H9 (cell line): Measurements from ENCODE around the gene KLKB1. TPM values are rescaled to one million over a fixed set of nuclear protein-coding genes. Genes with fewer than 3 reads are reported as not detected.
A peak's percentile ranks its signal among the peaks of the same experiment; 100 is the strongest.

Source experiments
- DNase-seq: peaks from one replicate; pipeline ENCODE4 v3.0.0-alpha.2; 2017
- H2AFZ ChIP-seq: one replicate; pipeline ENCODE4 v1.6.1; 2013; ENCODE audit warnings: mild to moderate bottlenecking, low read length, control low read depth, moderate library complexity
- H2AK5ac ChIP-seq: 2 replicates; pipeline ENCODE4 v1.6.1; 2013; ENCODE audit warnings: low read length, control low read depth, mixed read lengths; ENCODE audit not compliant: insufficient read length
- H2BK120ac ChIP-seq: one replicate; pipeline ENCODE4 v1.6.1; 2013; ENCODE audit warnings: low read depth, mild to moderate bottlenecking, low read length, control low read depth, inconsistent platforms; ENCODE audit not compliant: poor library complexity, severe bottlenecking
- H2BK12ac ChIP-seq: 2 replicates; pipeline ENCODE4 v1.6.1; 2013; ENCODE audit warnings: low read length, control low read depth, mixed read lengths, low read depth; ENCODE audit not compliant: insufficient read length
- H2BK15ac ChIP-seq: 2 replicates; pipeline ENCODE4 v1.6.1; 2013; ENCODE audit warnings: low read depth, low read length, control low read depth
- H2BK20ac ChIP-seq: one replicate; pipeline ENCODE4 v1.6.1; 2013; ENCODE audit warnings: low read depth, mild to moderate bottlenecking, low read length, control low read depth, inconsistent platforms; ENCODE audit not compliant: poor library complexity, severe bottlenecking
- H2BK5ac ChIP-seq: 2 replicates; pipeline ENCODE4 v1.6.1; 2013; ENCODE audit warnings: low read length, control low read depth, mixed read lengths; ENCODE audit not compliant: insufficient read length
- H3K14ac ChIP-seq: 2 replicates; pipeline ENCODE4 v1.6.1; 2013; ENCODE audit warnings: low read length, control low read depth; ENCODE audit not compliant: insufficient read depth
- H3K18ac ChIP-seq: 2 replicates; pipeline ENCODE4 v1.6.1; 2013; ENCODE audit warnings: low read depth, mild to moderate bottlenecking, mixed read lengths, low read length, control low read depth; ENCODE audit not compliant: insufficient read length
- H3K23ac ChIP-seq: 2 replicates; pipeline ENCODE4 v1.6.1; 2013; ENCODE audit warnings: low read length, control low read depth, mixed read lengths, low read depth; ENCODE audit not compliant: insufficient read length
- H3K23me2 ChIP-seq: 2 replicates; pipeline ENCODE4 v1.6.1; 2013; ENCODE audit warnings: low read depth, mild to moderate bottlenecking, mixed read lengths, low read length, control low read depth; ENCODE audit not compliant: insufficient read length, poor library complexity, severe bottlenecking
- H3K27ac ChIP-seq: 2 replicates; pipeline ENCODE4 v1.5.1; 2013; ENCODE audit warnings: low read length, control low read depth, mixed read lengths, low read depth; ENCODE audit not compliant: insufficient read length
- H3K27me3 ChIP-seq: 2 replicates; pipeline ENCODE4 v1.6.1; 2013; ENCODE audit warnings: low read length, control low read depth, inconsistent platforms; ENCODE audit not compliant: insufficient read depth
- H3K4ac ChIP-seq: 2 replicates; pipeline ENCODE4 v1.6.1; 2013; ENCODE audit warnings: low read depth, mild to moderate bottlenecking, control low read depth, inconsistent platforms, low read length, moderate library complexity
- H3K4me1 ChIP-seq: 2 replicates; pipeline ENCODE4 v1.6.1; 2013; ENCODE audit warnings: low read length, control low read depth, inconsistent platforms; ENCODE audit not compliant: insufficient read depth
- H3K4me2 ChIP-seq: 2 replicates; pipeline ENCODE4 v1.6.1; 2013; ENCODE audit warnings: low read length, control low read depth, mixed read lengths; ENCODE audit not compliant: insufficient read length, insufficient read depth
- H3K56ac ChIP-seq: 2 replicates; pipeline ENCODE4 v1.6.1; 2013; ENCODE audit warnings: low read depth, mild to moderate bottlenecking, mixed read lengths, low read length, control low read depth; ENCODE audit not compliant: insufficient read length
- H3K79me1 ChIP-seq: 2 replicates; pipeline ENCODE4 v1.6.1; 2013; ENCODE audit warnings: low read depth, mild to moderate bottlenecking, moderate library complexity, low read length, control low read depth, inconsistent platforms; ENCODE audit not compliant: insufficient read depth, poor library complexity, severe bottlenecking
- H3K79me2 ChIP-seq: 2 replicates; pipeline ENCODE4 v1.6.1; 2013; ENCODE audit warnings: low read length, control low read depth, inconsistent platforms; ENCODE audit not compliant: insufficient read depth
- H3K9ac ChIP-seq: 2 replicates; pipeline ENCODE4 v1.6.1; 2013; ENCODE audit warnings: low read length, control low read depth, mixed read lengths; ENCODE audit not compliant: insufficient read length; ENCODE audit errors: extremely low read depth
- H3K9me3 ChIP-seq: one replicate; pipeline ENCODE4 v1.6.1; 2013; ENCODE audit warnings: low read depth, low read length, inconsistent platforms; ENCODE audit not compliant: control insufficient read depth
- H3T11ph ChIP-seq: one replicate; pipeline ENCODE4 v1.6.1; 2013; ENCODE audit warnings: mild to moderate bottlenecking, low read length, control low read depth, inconsistent platforms
- H4K20me1 ChIP-seq: one replicate; pipeline ENCODE4 v1.6.1; 2013; ENCODE audit not compliant: control insufficient read depth, insufficient read length, insufficient read depth
- H4K5ac ChIP-seq: 2 replicates; pipeline ENCODE4 v1.6.1; 2013; ENCODE audit warnings: low read depth, mild to moderate bottlenecking, mixed read lengths, low read length, control low read depth; ENCODE audit not compliant: insufficient read length
- H4K8ac ChIP-seq: replicated peaks from 2 replicates; pipeline ENCODE4 v1.6.1; 2013; ENCODE audit warnings: low read length, control low read depth, mixed read lengths, low read depth; ENCODE audit not compliant: insufficient read length
- H4K91ac ChIP-seq: 2 replicates; pipeline ENCODE4 v1.6.1; 2013; ENCODE audit warnings: low read depth, mild to moderate bottlenecking, moderate library complexity, mixed read lengths, low read length, control low read depth; ENCODE audit not compliant: insufficient read length
- H3K27ac Mint-ChIP-seq, 3 experiments: 2 replicates in 2 of 3; 3 replicates in 1 of 3; pipeline ENCODE4 v1.8.0; 2020 to 2021; ENCODE audit warnings: mixed read lengths in 3 of 3, mild to moderate bottlenecking in 1 of 3, moderate library complexity in 1 of 3
- H3K27me3 Mint-ChIP-seq: 2 replicates; pipeline ENCODE4 v1.8.0; 2021; ENCODE audit warnings: low read depth, mild to moderate bottlenecking, moderate library complexity, mixed read lengths
- H3K36me3 Mint-ChIP-seq, 3 experiments: 2 replicates in 2 of 3; 3 replicates in 1 of 3; pipeline ENCODE4 v1.8.0; 2020 to 2021; ENCODE audit warnings: low read depth in 3 of 3, mixed read lengths in 3 of 3; ENCODE audit not compliant: insufficient read depth in 1 of 3
- H3K4me1 Mint-ChIP-seq, 2 experiments: 2 replicates each; pipeline ENCODE4 v1.8.0; 2020; ENCODE audit warnings: mixed read lengths in 2 of 2
- H3K4me3 Mint-ChIP-seq, 2 experiments: 2 replicates in 1 of 2; 3 replicates in 1 of 2; pipeline ENCODE4 v1.8.0; 2020 to 2021; ENCODE audit warnings: mild to moderate bottlenecking in 2 of 2, mixed read lengths in 2 of 2, moderate library complexity in 1 of 2
- H3K9me3 Mint-ChIP-seq, 2 experiments: 2 replicates in 1 of 2; 3 replicates in 1 of 2; pipeline ENCODE4 v1.8.0; 2020; ENCODE audit warnings: mild to moderate bottlenecking in 2 of 2, mixed read lengths in 2 of 2, moderate library complexity in 1 of 2
- WGBS: extraction: QIAGEN DNeasy Blood & Tissue Kit; methylation state at CpG from one replicate; pipeline ENCODE4 v1.1.7; 2013; ENCODE audit warnings: missing lambda C conversion rate, low lambda C conversion rate, mixed read lengths; ENCODE audit not compliant: insufficient read length; ENCODE audit errors: extremely low coverage; 5-methylcytosine and 5-hydroxymethylcytosine counted together
- total RNA-seq: library from RNA; stranded (reverse); gene quantifications from 2 replicates; pipeline ENCODE4 v1.2.1, GENCODE V29; 2021
- TF ChIP-seq, protein P1 (sequence below): fragments of 200-600 bp; sonication (generic); conservative IDR thresholded peaks from 3 replicates; pipeline ENCODE4 v1.8.0; 2021; ENCODE audit warnings: antibody characterized with exemption, mild to moderate bottlenecking

KLKB1 gene
- total RNA-seq, 1 experiment from 2014 or later = 21.8 TPM

DNA sequence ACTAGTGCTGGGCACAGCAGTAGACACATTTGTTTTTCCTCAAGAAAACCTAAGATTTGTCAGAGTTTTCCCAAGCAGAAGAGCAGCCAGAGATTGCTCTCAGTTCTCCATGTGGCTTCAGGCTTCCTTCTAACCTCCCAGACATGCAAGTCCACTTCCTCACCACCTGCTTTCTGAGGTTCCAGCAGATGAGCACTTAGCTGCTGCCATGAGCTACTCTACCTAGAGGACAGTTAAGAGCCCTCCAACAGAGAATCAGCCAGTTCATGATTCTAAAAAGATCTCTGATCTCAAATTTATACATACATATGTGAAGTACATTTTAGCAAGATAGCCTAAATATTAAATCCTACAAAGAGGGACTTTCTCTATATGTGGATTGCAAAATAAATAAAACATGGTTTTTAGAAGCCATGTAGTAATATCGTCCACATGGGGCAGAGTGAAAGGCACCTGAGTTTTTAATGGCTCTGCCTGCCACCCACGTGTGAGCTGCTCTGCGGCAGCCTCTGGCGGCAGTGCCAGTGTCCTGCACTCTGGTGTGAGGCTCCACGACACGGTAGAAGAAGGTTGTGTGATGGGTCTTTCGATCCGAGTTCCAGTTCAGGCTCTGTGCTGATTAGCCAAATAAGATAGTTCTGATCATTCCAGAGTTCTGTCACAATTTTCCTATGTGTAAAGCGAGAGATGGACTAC lies 25.6 kb upstream of the KLKB1 start:
- H4K20me1 ChIP-seq = no peaks in the 10 kb centered on the region
- no peak overlapping the region for H2BK5ac ChIP-seq
- no peak overlapping the region for H2BK120ac ChIP-seq
- no peaks in the 10 kb centered on the region for H3K4me1 ChIP-seq
- Mint-ChIP-seq H3K4me1 (peaks cover 18 to 19% of the 10 kb centered on the region in 2 experiments), H3K36me3 (peaks cover 0 to 7% (median 1%) of the 10 kb centered on the region in 3 experiments; a peak in 5 of 7 replicates), H3K9me3 (peaks cover 2 to 8% of the 10 kb centered on the region in 2 experiments; a peak in 4 of 5 replicates), H3K27ac (no peak overlapping the region), H3K27me3 (no peaks in the 10 kb centered on the region), H3K4me3 (no peak overlapping the region)
- H3K27ac ChIP-seq = no peak overlapping the region
- no CpG with 5 or more reads among the region's 9 CpGs for WGBS
- H2AFZ ChIP-seq = no peak overlapping the region
- H3K18ac ChIP-seq = no peak overlapping the region
- H3K56ac ChIP-seq = no peak overlapping the region
- H4K91ac ChIP-seq = no peak overlapping the region
- H3K9ac ChIP-seq = no peak overlapping the region
- no peak overlapping the region for H3K4ac ChIP-seq
- H3K23ac ChIP-seq = no peak overlapping the region
- TF ChIP-seq, protein P1, sequence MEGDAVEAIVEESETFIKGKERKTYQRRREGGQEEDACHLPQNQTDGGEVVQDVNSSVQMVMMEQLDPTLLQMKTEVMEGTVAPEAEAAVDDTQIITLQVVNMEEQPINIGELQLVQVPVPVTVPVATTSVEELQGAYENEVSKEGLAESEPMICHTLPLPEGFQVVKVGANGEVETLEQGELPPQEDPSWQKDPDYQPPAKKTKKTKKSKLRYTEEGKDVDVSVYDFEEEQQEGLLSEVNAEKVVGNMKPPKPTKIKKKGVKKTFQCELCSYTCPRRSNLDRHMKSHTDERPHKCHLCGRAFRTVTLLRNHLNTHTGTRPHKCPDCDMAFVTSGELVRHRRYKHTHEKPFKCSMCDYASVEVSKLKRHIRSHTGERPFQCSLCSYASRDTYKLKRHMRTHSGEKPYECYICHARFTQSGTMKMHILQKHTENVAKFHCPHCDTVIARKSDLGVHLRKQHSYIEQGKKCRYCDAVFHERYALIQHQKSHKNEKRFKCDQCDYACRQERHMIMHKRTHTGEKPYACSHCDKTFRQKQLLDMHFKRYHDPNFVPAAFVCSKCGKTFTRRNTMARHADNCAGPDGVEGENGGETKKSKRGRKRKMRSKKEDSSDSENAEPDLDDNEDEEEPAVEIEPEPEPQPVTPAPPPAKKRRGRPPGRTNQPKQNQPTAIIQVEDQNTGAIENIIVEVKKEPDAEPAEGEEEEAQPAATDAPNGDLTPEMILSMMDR = peak; percentile 85
- H3K79me2 ChIP-seq = no peaks in the 10 kb centered on the region
- no peaks in the 10 kb centered on the region for H3K23me2 ChIP-seq
- no peaks in the 10 kb centered on the region for H3K79me1 ChIP-seq
- no peak overlapping the region for H4K5ac ChIP-seq
- no peak overlapping the region for H3K4me2 ChIP-seq
- no peak overlapping the region for H2BK12ac ChIP-seq
- no peak overlapping the region for H4K8ac ChIP-seq
- no peak overlapping the region for H2BK15ac ChIP-seq
- H3K9me3 ChIP-seq = no peaks in the 10 kb centered on the region
- peak; percentile 74 for DNase-seq
- H3T11ph ChIP-seq = no peak overlapping the region
- no peaks in the 10 kb centered on the region for H3K27me3 ChIP-seq
- H3K14ac ChIP-seq = no peak overlapping the region
- H2AK5ac ChIP-seq = no peak overlapping the region
- no peak overlapping the region for H2BK20ac ChIP-seq
